ENCODE data around the gene PNPLA3.

DNA sequence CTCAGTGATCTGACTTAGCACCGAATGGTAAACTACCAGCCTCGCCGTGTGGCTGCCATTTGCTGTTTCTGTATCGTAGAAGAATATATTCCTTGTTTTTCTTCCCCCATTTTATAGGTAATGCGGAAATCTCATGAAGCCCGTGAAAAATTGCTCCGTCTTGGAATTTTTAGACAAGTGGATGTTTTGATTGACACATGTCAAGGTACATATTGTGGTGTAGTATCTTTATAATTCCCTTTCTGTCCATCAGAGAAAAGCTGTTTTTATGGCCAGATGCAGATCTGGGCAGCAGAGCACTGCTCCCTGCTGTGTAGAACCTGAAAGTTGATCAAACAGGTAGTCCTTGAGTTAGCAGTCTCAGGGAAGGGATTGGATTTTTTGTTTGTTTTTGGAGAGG is 45.0 kb downstream of the PNPLA3 start:
- TF ChIP-seq, protein P1, sequence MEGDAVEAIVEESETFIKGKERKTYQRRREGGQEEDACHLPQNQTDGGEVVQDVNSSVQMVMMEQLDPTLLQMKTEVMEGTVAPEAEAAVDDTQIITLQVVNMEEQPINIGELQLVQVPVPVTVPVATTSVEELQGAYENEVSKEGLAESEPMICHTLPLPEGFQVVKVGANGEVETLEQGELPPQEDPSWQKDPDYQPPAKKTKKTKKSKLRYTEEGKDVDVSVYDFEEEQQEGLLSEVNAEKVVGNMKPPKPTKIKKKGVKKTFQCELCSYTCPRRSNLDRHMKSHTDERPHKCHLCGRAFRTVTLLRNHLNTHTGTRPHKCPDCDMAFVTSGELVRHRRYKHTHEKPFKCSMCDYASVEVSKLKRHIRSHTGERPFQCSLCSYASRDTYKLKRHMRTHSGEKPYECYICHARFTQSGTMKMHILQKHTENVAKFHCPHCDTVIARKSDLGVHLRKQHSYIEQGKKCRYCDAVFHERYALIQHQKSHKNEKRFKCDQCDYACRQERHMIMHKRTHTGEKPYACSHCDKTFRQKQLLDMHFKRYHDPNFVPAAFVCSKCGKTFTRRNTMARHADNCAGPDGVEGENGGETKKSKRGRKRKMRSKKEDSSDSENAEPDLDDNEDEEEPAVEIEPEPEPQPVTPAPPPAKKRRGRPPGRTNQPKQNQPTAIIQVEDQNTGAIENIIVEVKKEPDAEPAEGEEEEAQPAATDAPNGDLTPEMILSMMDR (IDR thresholded peaks at IDR 0.05), result no peak
- TF ChIP-seq POLR2AphosphoS5 (IDR thresholded peaks at IDR 0.05; ENCODE audit: low read depth, low read length), result no peak

All from Panc1 (cell line).